Activated gamma-delta T cell (primary cell): Measurements from ENCODE around the gene CFAP299.
"Not testable (repeated sequence)": the region's sequence is repeated elsewhere in the genome, so short reads cannot be mapped to it uniquely, and the experiment has no call there.

ENCODE experiments used
- DNase-seq: peaks from one replicate; lab custom pipeline; 2025; lab: John Stamatoyannopoulos, UW
- total RNA-seq, 2 donors: gene quantifications; one replicate each; lab custom pipeline; 2026; lab: John Stamatoyannopoulos, UW

Gene CFAP299
- 0 to 0.17 reads per million in 2 donors for total RNA-seq

DNA sequence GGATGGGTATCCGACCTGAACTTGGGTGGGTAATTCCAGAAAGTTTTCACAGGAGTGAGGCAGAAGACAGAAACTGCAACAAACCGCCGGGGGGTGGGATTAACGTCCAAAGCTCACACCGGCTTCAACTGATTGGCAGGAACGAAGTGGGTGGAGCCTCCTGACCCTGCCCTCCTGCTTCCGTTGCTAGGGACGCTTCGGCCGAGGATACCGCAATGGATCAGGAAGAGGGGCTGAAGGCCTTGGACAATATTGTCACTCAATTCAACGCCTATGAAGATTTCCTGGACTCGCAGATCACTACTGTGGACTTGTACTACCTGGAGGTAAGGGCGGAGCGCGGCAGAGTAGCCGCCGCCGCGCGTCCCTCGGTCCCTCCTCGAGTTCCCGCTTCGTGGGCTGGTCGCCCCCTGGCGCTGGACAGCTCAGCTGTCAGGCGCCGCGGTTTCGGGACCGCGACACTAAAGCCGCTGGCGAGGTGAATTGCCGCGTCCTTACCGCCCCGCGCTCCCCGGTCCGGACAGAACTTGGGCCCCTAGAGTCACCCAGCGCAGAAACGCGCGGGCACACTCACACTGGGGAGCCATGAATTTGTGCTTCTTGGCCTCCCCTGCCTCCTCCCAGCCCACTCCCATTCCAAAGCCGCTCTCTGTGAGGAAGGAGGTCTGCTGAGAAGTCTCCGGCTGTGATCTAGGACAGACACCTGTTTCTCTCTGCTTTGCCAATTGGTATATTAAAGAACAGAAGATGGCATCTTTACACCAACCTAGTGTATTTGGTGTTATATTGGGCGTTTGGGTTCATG, at the start of gene CFAP299:
Gene CFAP299 (plus strand): TSS at position 177 of the 805 bp plus-strand sequence.
- DNase-seq, result no peak

DNA sequence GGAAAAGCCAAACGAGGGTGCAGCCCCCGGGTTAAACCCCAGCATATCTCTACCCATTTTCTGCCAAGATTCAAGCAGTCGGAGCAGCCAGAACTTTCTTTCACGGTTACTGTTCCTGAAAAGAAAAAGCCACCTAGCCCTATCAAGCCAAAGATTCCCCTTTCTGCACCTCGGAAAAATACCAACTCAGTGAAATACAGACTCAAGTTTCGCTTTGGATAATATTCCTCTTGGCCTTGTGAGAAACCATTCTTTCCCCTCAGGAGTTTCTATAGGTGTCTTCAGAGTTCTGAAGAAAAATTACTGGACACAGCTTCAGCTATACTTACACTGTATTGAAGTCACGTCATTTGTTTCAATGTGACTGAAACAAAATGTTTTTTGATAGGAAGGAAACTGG, 49.1 kb upstream of the CFAP299 start:
- DNase-seq, result no peak

DNA sequence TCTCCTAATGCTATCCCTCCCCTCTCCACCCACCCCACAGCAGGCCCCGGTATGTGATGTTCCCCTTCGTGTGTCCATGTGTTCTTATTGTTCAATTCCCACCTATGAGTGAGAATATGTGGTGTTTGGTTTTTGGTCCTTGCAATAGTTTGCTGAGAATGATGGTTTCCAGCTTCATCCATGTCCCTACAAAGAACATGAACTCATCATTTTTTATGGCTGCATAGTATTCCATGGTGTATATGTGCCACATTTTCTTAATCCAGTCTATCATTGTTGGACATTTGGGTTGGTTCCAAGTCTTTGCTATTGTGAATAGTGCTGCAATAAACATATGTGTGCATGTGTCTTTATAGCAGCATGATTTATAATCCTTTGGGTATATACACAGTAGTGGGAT, 44.9 kb upstream of the CFAP299 start:
- DNase-seq, result not testable (repeated sequence)

DNA sequence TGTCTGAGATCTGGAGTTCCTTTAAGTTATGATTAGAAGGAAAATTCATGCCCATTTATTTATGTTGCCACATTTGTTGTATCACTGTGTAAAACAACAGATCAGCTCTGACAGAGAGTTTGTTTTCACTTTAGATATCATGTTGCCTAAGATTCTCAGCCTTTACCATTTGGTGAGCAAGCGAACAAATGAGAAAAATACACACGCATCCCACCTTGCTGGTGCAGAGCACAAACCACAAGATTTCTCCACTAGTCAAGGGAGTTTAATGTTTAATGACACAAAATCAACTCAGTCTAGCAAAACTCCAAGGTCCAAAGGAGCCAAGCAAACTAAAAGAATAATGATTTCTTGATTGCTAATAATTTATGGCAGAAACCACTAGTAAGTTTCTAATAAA, 41.3 kb upstream of the CFAP299 start:
- DNase-seq, result no peak

DNA sequence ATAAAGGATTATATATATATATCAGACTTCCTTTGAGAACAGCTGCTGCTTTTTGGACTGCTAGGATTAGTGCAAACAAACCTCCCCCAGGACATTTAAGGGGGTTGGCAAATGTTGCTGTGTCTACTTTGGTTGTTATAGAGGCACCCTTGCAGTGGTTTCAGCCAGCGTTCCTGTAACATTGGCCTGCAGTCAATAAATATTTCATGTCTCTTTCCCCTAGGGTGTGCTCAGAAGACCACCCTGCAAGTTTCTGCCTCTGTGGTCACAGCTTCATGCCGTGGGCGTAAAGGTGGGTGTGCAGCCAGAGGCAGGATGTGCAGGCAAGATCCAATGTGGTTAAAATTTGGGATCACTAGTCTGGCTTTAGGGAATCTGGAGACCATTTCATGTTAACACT, 40.2 kb upstream of the CFAP299 start:
- no peak for DNase-seq

DNA sequence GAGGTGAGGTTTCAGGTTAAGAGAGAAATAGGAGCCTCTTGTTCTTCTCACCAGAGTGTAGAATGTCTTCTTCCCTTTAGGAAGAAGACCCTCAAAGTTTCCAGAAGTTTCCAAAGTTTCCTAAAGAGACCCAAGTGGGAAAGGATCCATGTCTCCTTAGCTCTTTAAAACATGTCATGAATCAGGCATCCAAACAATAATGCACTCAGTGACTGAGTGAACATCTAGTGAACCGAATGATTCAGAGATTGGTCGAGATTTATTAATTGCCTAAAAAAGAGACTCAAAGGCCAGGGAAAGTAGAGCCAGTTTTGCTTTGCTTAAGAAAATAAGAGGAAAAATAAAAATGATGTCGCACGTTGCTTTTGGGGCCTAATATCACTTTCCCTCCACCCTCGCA, 39.7 kb upstream of the CFAP299 start:
- DNase-seq, result no peak

DNA sequence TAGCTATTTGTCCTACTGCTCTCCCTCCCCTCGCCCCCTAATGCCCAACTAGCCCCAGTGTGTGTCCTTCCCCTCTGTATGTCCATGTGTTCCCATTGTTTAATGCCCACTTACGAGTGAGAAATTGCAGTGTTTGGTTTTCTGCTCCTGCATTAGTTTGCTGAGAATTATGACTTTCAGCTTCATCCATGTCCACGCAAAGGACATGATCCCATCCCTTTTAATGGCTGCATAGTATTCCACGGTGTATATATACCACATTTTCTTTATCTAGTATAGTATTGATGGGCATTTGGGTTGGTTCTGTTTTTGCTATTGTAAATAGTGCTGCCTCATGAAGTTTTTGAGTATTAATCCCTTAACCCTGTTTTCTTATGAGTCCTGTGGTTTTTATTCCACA, 33.6 kb upstream of the CFAP299 start:
- DNase-seq, result no peak

DNA sequence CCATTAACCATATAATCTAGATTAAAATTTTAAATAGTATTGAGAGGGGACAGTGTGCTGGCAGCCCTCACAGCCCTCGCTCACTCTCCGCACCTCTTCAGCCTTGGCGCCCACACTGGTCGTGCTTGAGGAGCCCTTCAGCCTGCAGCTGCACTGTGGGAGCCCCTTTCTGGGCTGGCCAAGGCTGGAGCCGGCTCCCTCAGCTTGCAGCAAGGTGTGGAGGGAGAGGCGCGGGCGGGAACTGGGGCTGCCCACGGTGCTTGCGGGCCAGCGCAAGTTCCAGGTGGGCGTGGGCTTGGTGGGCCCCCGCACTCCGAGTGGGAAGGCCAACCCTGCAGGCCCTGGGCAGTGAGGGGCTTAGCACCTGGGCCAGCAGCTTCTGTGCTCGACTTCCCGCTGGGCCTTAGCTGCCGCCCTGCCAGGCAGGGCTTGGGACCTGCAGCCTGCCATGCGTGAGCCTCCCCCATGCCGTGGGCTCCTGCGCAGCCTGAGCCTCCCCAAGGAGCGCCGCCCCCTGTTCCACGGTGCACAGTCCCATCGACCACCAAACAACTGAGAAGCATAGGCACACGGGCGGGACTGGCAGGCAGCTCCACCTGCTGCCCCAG, 32.8 kb upstream of the CFAP299 start:
- DNase-seq, result no peak

DNA sequence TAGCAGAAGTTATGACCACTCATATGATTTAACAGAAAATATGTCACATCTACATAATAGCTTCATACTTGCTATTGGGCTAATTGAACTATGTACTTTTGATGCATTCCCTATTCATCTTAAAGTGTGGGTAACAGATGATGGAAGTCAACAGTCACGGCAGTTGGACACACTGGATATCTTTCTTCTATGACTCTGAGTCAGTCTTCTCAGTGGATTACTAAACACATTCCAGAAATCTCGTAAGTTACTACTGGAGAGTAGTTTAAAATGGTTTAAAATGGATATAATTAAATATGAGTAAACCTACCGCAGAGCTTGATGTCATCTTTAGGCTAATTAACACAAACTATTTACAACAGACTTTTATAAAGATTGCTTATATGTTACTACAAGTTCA, 30.1 kb upstream of the CFAP299 start:
- DNase-seq, result no peak

DNA sequence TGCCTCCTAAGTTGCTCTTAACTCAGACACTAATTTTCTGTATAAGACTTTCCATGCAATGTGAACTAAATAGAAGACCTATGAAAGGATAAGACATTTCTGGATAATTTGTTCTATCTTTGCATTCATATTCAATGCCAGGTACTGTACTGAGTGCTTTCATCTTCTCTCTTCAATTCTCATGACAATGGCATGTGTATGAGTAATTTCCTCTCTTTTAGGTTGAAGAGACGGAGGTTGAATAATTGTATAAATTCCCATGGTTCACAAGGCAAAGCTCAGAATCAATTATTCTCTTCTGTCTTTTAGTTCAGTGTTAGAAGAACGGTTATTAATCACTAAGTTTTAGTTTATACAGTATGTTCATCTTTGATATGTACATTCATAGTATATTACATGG, 29.3 kb upstream of the CFAP299 start:
- DNase-seq, result no peak

DNA sequence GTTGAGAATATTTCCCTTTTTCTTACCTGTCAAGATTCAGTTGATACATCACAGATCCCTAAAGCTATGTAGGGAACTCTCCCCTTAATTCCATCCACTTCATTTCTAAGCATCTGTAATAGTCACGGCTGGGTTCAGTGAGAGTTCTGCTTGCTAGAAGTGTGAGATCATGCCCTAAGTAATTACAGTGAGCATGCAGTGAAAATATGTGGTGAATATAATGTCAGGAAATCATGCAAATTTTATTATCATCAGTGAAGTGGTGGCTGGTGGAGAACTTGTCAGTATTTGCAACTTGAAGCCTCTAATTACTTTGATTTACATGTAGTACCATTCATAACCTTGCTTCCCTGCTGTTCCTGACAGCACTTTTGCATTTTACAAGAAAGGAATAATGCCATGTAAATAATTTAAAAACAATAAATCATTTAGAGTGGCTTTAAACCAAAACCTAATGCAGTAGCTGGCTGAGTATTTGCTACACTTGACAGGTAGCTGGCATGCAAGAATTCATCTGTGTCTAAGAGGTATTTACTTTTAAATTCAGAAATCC, 28.3 kb upstream of the CFAP299 start:
- no peak for DNase-seq

DNA sequence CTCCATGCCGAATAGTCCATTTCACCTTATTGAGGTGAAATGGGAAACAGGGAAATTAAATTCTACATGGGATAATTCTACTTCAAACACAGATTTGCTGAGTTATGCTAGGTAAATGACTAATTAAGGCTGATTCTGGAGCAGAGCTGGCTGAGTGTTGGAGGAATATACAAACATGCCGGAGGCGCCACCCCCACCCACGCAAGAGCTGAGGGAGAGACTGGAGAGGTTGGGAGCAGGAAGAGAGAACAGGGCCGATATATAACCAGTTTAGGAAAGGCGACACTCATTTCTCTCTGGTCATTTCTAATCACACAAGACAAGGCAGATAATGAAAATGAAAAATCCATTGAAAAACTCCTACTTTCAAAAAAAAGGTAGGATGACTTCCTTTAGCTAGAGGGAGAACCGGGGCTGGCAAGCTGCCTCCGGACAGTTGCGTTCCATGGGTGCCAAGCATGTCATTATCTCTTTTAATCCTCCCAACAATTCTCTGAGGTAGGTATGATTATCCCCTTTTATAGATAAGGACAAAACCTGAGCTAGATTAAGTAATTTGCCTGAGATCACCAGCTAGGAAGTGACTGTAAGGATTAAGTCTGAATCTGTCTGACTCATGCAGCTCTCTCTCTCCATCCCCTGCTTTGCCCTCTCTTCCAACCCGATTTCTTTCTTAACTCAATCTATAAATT, 27.6 kb upstream of the CFAP299 start:
- DNase-seq, result no peak

DNA sequence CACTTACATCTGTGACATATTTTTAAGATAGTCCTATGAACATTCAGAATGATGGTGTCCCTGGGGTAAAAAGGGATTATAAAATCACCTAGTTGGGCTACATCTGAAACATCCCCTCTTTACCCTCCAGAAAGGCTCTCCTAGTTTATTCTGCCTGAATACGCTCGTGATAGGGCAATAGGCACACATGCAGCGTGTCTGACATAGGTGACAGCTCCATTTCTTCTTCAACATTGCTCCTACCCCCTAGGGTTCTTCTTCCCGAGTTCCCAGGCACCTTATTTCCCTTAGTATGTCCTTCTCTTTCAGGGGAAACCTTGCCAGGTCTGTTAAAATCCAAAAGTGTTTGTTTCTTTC, 27.1 kb upstream of the CFAP299 start:
- DNase-seq, result no peak

DNA sequence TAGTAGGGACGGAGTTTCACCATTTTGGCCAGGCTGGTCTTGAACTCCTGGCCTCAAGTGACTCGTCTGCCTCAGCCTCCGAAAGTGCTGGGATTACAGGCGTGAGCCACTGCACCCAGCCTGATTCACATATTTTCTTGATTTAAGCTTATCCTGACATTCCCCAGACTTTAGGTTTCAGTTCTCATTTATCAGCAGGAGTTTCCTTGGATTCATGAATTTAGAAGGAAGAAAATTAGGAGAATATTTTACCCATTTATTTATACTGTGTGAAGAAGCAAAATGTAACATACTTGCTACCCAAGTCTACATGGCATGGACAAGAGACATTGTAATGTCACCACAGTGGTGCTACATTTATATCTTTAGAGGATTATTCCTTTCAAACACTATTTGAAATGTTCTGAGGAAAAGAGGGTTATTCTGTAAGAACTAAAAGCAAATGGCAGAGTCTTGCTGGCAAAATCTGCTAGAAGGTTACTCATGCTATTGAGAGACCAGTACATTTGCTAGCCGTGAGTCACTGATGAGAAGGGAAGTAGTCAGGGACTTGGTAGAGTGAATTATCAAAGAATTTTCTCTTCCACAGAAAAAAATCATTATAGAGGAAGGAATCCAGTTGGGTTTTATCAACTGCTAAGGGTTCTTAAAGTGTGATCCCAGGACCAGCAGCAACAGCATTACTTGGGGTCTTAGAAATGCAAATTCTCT, 26.1 kb upstream of the CFAP299 start:
- DNase-seq, result no peak

DNA sequence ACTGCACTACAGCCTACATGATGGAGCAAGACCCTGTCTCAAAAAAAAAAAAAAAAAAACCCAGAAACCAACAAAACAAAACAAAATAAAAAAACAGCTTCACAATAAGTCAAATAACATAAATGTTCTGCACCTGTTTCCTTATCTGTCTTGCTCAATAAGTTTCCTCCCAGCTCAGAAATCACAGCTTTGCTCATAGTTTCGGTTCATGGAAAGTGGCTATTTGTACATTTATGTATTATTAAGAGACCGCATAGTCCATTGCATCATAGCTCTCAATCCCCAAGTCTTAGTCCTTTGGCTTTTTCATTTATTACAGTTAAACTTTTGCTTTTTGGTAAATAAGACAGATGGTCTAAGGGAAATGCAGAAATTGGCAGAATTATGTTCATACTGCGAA, 24.4 kb upstream of the CFAP299 start:
- DNase-seq, result no peak

DNA sequence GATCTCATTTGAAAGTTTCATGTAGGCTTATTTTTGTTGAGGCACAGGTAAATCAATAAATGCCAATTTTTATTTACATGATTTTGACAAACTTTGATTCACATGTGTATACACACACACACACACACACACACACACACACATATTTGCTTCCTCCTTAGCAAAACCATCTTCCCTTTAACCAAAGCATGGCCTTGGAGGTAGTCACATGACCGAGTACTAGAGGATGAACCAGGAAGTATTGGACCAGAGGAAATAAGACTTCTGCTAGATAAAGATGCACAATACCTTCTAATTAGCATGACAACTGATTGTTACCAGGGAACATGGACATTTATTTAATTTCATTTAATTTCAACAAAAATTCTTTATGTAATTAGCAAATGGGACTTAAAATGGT, 23.4 kb upstream of the CFAP299 start:
- DNase-seq, result no peak

DNA sequence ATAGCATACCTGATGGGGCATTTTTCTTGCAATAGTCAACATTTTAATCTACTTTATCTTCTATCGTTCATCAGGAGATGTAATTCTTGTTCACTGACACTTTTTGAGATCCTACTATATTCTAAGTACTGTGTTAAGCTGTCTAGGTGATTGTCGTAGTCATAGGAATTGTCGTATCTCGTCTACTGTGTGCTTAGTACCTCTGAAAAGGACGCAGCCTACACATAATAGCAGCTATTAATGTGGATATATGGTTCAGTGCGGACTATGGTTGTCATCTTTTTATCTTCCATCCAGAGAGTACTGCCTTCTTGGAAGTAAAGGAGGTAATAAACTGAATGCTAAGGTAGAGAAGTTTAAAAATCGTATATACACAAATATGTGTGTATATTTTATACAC, 21.9 kb upstream of the CFAP299 start:
- no peak for DNase-seq

DNA sequence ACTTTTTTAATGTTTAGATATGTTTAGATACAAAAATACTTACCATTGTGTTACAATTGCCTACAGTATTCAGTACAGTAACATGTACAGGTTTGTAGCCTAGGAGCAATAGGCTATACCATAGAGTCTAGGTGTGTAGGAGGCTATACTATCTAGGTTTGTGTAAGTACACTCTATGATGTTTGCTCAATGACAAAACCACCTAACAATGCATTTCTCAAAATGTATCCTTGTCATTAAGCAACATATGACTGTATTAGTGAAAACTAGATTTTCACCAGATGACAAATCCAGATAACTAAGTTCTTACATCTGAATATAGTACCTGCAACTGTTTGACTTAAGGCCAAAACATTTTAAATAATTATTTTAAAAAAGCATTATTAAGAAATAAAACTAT, 19.7 kb upstream of the CFAP299 start:
- not testable (repeated sequence) for DNase-seq

DNA sequence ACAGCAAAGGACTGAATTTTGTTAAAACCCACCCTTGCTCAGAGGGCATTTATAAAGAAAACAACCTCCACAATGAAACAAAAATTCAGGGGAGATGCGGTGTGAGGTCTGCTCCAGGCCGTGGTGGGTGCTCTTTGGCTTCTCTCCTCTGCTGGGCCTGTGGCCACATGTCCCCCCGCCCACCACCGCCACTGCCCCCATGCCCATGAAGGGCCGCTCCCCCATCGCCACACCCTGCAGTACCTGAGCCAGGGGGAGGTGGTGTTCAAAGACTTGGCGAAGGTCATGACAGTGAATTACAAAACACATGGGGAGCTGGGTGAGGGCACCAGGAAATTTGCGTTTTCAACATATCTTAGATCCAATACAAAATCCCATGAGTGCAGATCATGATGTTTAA, 14.2 kb upstream of the CFAP299 start:
- DNase-seq, result no peak

DNA sequence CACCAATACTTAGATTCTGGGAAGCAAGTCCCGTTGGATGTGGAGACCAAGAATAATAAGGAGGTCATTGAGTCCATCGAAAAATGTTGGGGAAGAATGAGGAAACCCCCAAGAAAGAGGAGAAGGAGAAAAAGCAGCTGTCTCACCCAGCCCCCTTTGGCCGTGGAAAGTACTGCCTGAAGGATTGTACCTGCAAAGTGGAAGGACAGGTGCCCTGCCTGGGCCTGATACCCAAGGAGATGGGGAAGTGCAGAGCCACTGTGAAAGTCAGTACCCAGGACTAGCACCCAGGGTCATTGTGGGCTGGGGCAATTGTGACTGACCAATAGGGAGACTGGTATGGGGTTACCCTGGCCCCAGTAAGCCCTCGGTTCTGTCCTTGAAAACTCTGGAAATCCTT, 13.8 kb upstream of the CFAP299 start:
- DNase-seq, result no peak

DNA sequence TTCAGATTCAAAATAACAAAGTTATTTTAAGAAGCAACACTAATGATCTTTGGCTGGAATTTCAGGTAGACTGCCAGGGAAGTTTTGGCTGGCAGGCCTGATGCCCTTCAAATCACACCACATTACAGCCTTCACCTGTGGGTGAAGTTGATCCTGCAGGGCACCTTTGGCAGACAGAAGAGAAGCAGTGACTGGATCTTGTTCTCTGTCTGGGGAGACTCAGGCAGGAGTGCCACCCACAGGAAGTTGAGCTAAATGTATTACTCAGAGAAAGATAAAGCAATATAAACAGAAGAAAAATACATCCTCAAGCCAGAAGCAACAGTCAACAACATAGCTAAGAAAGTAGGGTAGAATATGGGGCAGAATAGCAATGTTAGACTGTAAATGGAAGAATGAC, 12.8 kb upstream of the CFAP299 start:
- no peak for DNase-seq

DNA sequence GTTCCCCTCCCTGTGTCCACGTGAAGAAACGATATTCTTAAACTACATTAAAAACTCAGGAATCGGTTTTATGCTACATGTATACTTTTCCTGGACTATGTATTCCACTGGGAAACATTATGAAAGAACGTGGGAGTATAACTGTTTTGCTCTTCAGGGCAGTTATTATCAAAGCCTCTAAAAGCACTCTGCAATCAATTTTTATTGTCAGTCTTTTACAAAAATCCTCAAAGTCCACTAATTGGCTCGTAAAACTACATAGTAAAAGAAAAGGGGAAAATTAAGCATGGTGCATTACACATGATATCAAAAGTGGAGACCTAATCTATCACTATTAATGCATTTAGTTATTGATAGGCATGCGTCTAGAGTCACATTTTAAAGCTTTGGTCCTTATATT, 11.4 kb upstream of the CFAP299 start:
- DNase-seq, result no peak
